ENCODE measurements around the gene C16orf95.

DNA sequence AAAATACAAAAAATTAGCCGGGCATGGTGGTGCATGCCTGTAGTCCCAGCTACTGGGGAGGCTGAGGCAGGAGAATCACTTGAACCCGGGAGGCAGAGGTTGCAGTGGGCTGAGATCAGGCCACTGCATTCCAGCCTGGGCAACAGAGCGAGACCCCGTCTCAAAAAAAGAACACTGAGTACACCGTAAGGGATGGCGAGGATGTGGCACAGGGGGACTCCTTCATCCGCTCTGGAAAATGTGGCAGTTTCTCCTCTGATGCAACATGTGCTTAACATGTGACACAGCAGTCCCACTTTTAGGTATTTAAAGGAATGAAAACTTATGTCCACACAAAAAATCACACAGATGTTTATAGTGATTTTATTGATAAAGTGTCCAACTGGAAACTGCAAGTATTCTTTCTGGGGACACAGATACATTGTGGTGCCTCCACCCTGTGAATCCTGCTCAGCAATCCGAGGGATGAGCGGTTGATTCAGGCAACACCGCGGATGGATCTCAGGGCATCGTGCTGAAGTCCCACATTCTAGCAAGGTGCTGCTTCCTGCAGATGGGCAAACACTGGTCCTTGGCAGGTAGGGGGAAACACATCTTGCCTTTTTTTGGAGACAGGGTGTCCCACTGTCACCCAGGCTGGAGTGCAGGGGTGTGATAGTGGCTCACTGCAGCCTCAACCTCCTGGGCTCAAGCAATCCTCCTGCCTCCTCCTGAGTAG lies 3.5 kb upstream of the C16orf95 start:
- no peak for TF ChIP-seq POLR2A (IDR thresholded peaks at IDR 0.05)
- TF ChIP-seq, protein P1, sequence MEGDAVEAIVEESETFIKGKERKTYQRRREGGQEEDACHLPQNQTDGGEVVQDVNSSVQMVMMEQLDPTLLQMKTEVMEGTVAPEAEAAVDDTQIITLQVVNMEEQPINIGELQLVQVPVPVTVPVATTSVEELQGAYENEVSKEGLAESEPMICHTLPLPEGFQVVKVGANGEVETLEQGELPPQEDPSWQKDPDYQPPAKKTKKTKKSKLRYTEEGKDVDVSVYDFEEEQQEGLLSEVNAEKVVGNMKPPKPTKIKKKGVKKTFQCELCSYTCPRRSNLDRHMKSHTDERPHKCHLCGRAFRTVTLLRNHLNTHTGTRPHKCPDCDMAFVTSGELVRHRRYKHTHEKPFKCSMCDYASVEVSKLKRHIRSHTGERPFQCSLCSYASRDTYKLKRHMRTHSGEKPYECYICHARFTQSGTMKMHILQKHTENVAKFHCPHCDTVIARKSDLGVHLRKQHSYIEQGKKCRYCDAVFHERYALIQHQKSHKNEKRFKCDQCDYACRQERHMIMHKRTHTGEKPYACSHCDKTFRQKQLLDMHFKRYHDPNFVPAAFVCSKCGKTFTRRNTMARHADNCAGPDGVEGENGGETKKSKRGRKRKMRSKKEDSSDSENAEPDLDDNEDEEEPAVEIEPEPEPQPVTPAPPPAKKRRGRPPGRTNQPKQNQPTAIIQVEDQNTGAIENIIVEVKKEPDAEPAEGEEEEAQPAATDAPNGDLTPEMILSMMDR (IDR thresholded peaks at IDR 0.05), result no peak
